ENCODE measurements around the gene FBXO31.

Gene FBXO31

GRCh38 chr16:87383505-87384161 is at the start of gene FBXO31:
Gene FBXO31, minus strand, starts transcription at chr16:87383776. Its CDS starts 32 bp downstream, at chr16:87383744.
- peak; percentile 91 for DNase-seq

GRCh38 chr16:87432330-87432915 is 48.8 kb upstream of the FBXO31 start:
- no peak for DNase-seq

- no peak for DNase-seq
Measured at GRCh38 chr16:87431926-87432325, 48.4 kb upstream of the FBXO31 start.

- no peak for DNase-seq
Measured at GRCh38 chr16:87426423-87427215, 43.0 kb upstream of the FBXO31 start.

- no peak for DNase-seq
Measured at GRCh38 chr16:87425941-87426340, 42.4 kb upstream of the FBXO31 start.

GRCh38 chr16:87424266-87424665 is 40.7 kb upstream of the FBXO31 start:
- no peak for DNase-seq

- no peak for DNase-seq
Measured at GRCh38 chr16:87423429-87423828, 39.9 kb upstream of the FBXO31 start.

- DNase-seq = no peak
Measured at GRCh38 chr16:87422106-87422505, 38.5 kb upstream of the FBXO31 start.

GRCh38 chr16:87421003-87421912 is 37.7 kb upstream of the FBXO31 start:
- DNase-seq = no peak

GRCh38 chr16:87420026-87421002 is 36.7 kb upstream of the FBXO31 start:
- DNase-seq = no peak

- no peak for DNase-seq
Measured at GRCh38 chr16:87418644-87419043, 35.1 kb upstream of the FBXO31 start.

GRCh38 chr16:87418216-87418615 is 34.6 kb upstream of the FBXO31 start:
- no peak for DNase-seq

- no peak for DNase-seq
Measured at GRCh38 chr16:87417528-87417910, 33.9 kb upstream of the FBXO31 start.

- peak; percentile 40 for DNase-seq
Measured at GRCh38 chr16:87416826-87417527, 33.4 kb upstream of the FBXO31 start.

GRCh38 chr16:87415441-87415840 is 31.9 kb upstream of the FBXO31 start:
- DNase-seq = no peak

- DNase-seq = no peak
Measured at GRCh38 chr16:87414251-87414680, 30.7 kb upstream of the FBXO31 start.

GRCh38 chr16:87412996-87413421 is 29.4 kb upstream of the FBXO31 start:
- no peak for DNase-seq

- DNase-seq = no peak
Measured at GRCh38 chr16:87412371-87412995, 28.9 kb upstream of the FBXO31 start.

GRCh38 chr16:87411375-87412271 is 28.0 kb upstream of the FBXO31 start:
- DNase-seq = no peak
